Epithelial cell of proximal tubule (primary cell): ENCODE measurements around the gene UQCRHL. TPM values are rescaled to one million over a fixed set of nuclear protein-coding genes. Genes with fewer than 3 reads are reported as not detected.
A peak's percentile ranks its signal among the peaks of the same experiment; 100 is the strongest.
"Not testable (repeated sequence)": the region's sequence is repeated elsewhere in the genome, so short reads cannot be mapped to it uniquely, and the experiment has no call there.

Source experiments
- DNase-seq: peaks from one replicate; pipeline ENCODE4 v3.0.0-alpha.2; 2011; ENCODE audit warnings: low read depth
- H3K4me3 ChIP-seq: 2 replicates; pipeline ENCODE4 v1.5.1; 2011; ENCODE audit warnings: low read depth, mild to moderate bottlenecking, low read length
- CTCF ChIP-seq: conservative IDR thresholded peaks from 2 replicates; pipeline ENCODE4 v1.5.1; 2012; ENCODE audit warnings: low read depth, mild to moderate bottlenecking, low read length
- total RNA-seq: library from RNA; depleted of rRNA; stranded (reverse); fragments of >200 nt; gene quantifications from 2 replicates; pipeline ENCODE4 v1.2.3, GENCODE V29; 2015

The UQCRHL gene
- total RNA-seq, 1 donor from 2014 or later, result 1.4 TPM

- no peak for TF ChIP-seq CTCF
- DNase-seq, result no peak
- H3K4me3 ChIP-seq, result no peak overlapping the region
Observed at GRCh38 chr1:15838721-15839120, 31.3 kb upstream of the UQCRHL start.

- TF ChIP-seq CTCF, result no peak
- no peak for DNase-seq
- no peak overlapping the region for H3K4me3 ChIP-seq
Observed at GRCh38 chr1:15837931-15838330, 30.5 kb upstream of the UQCRHL start.

- no peak for DNase-seq
- peak overlapping the region; percentile 28 for H3K4me3 ChIP-seq
- TF ChIP-seq CTCF, result no peak
Observed at GRCh38 chr1:15836772-15837669, 29.6 kb upstream of the UQCRHL start.

- not testable (repeated sequence) for DNase-seq
- H3K4me3 ChIP-seq, result peak overlapping the region; percentile 60
Observed at GRCh38 chr1:15836511-15836771, 29.0 kb upstream of the UQCRHL start.

GRCh38 chr1:15835741-15836510 lies 28.5 kb upstream of the UQCRHL start:
- peak overlapping the region; percentile 68 for H3K4me3 ChIP-seq
- no peak for TF ChIP-seq CTCF
- peak; percentile 78 for DNase-seq

GRCh38 chr1:15835205-15835740 lies 27.8 kb upstream of the UQCRHL start:
- TF ChIP-seq CTCF, result no peak
- no peak for DNase-seq
- H3K4me3 ChIP-seq, result peak overlapping the region; percentile 68

GRCh38 chr1:15834406-15835204 lies 27.2 kb upstream of the UQCRHL start:
- TF ChIP-seq CTCF, result no peak
- H3K4me3 ChIP-seq, result peak overlapping the region; percentile 68
- peak; percentile 67 for DNase-seq
